H9 (cell line): ENCODE measurements around the gene POFUT2. TPM values are rescaled to one million over a fixed set of nuclear protein-coding genes. Genes with fewer than 3 reads are reported as not detected.

Source experiments
- DNase-seq: peaks from one replicate; pipeline ENCODE4 v3.0.0-alpha.2; 2017
- H2AFZ ChIP-seq: one replicate; pipeline ENCODE4 v1.6.1; 2013; ENCODE audit warnings: mild to moderate bottlenecking, low read length, control low read depth, moderate library complexity
- H2AK5ac ChIP-seq: 2 replicates; pipeline ENCODE4 v1.6.1; 2013; ENCODE audit warnings: low read length, control low read depth, mixed read lengths; ENCODE audit not compliant: insufficient read length
- H2BK120ac ChIP-seq: one replicate; pipeline ENCODE4 v1.6.1; 2013; ENCODE audit warnings: low read depth, mild to moderate bottlenecking, low read length, control low read depth, inconsistent platforms; ENCODE audit not compliant: poor library complexity, severe bottlenecking
- H2BK12ac ChIP-seq: 2 replicates; pipeline ENCODE4 v1.6.1; 2013; ENCODE audit warnings: low read length, control low read depth, mixed read lengths, low read depth; ENCODE audit not compliant: insufficient read length
- H2BK15ac ChIP-seq: 2 replicates; pipeline ENCODE4 v1.6.1; 2013; ENCODE audit warnings: low read depth, low read length, control low read depth
- H2BK20ac ChIP-seq: one replicate; pipeline ENCODE4 v1.6.1; 2013; ENCODE audit warnings: low read depth, mild to moderate bottlenecking, low read length, control low read depth, inconsistent platforms; ENCODE audit not compliant: poor library complexity, severe bottlenecking
- H2BK5ac ChIP-seq: 2 replicates; pipeline ENCODE4 v1.6.1; 2013; ENCODE audit warnings: low read length, control low read depth, mixed read lengths; ENCODE audit not compliant: insufficient read length
- H3K14ac ChIP-seq: 2 replicates; pipeline ENCODE4 v1.6.1; 2013; ENCODE audit warnings: low read length, control low read depth; ENCODE audit not compliant: insufficient read depth
- H3K18ac ChIP-seq: 2 replicates; pipeline ENCODE4 v1.6.1; 2013; ENCODE audit warnings: low read depth, mild to moderate bottlenecking, mixed read lengths, low read length, control low read depth; ENCODE audit not compliant: insufficient read length
- H3K23ac ChIP-seq: 2 replicates; pipeline ENCODE4 v1.6.1; 2013; ENCODE audit warnings: low read length, control low read depth, mixed read lengths, low read depth; ENCODE audit not compliant: insufficient read length
- H3K23me2 ChIP-seq: 2 replicates; pipeline ENCODE4 v1.6.1; 2013; ENCODE audit warnings: low read depth, mild to moderate bottlenecking, mixed read lengths, low read length, control low read depth; ENCODE audit not compliant: insufficient read length, poor library complexity, severe bottlenecking
- H3K27ac ChIP-seq: 2 replicates; pipeline ENCODE4 v1.5.1; 2013; ENCODE audit warnings: low read length, control low read depth, mixed read lengths, low read depth; ENCODE audit not compliant: insufficient read length
- H3K27me3 ChIP-seq: 2 replicates; pipeline ENCODE4 v1.6.1; 2013; ENCODE audit warnings: low read length, control low read depth, inconsistent platforms; ENCODE audit not compliant: insufficient read depth
- H3K4ac ChIP-seq: 2 replicates; pipeline ENCODE4 v1.6.1; 2013; ENCODE audit warnings: low read depth, mild to moderate bottlenecking, control low read depth, inconsistent platforms, low read length, moderate library complexity
- H3K4me1 ChIP-seq: 2 replicates; pipeline ENCODE4 v1.6.1; 2013; ENCODE audit warnings: low read length, control low read depth, inconsistent platforms; ENCODE audit not compliant: insufficient read depth
- H3K4me2 ChIP-seq: 2 replicates; pipeline ENCODE4 v1.6.1; 2013; ENCODE audit warnings: low read length, control low read depth, mixed read lengths; ENCODE audit not compliant: insufficient read length, insufficient read depth
- H3K56ac ChIP-seq: 2 replicates; pipeline ENCODE4 v1.6.1; 2013; ENCODE audit warnings: low read depth, mild to moderate bottlenecking, mixed read lengths, low read length, control low read depth; ENCODE audit not compliant: insufficient read length
- H3K79me1 ChIP-seq: 2 replicates; pipeline ENCODE4 v1.6.1; 2013; ENCODE audit warnings: low read depth, mild to moderate bottlenecking, moderate library complexity, low read length, control low read depth, inconsistent platforms; ENCODE audit not compliant: insufficient read depth, poor library complexity, severe bottlenecking
- H3K79me2 ChIP-seq: 2 replicates; pipeline ENCODE4 v1.6.1; 2013; ENCODE audit warnings: low read length, control low read depth, inconsistent platforms; ENCODE audit not compliant: insufficient read depth
- H3K9ac ChIP-seq: 2 replicates; pipeline ENCODE4 v1.6.1; 2013; ENCODE audit warnings: low read length, control low read depth, mixed read lengths; ENCODE audit not compliant: insufficient read length; ENCODE audit errors: extremely low read depth
- H3K9me3 ChIP-seq: one replicate; pipeline ENCODE4 v1.6.1; 2013; ENCODE audit warnings: low read depth, low read length, inconsistent platforms; ENCODE audit not compliant: control insufficient read depth
- H3T11ph ChIP-seq: one replicate; pipeline ENCODE4 v1.6.1; 2013; ENCODE audit warnings: mild to moderate bottlenecking, low read length, control low read depth, inconsistent platforms
- H4K20me1 ChIP-seq: one replicate; pipeline ENCODE4 v1.6.1; 2013; ENCODE audit not compliant: control insufficient read depth, insufficient read length, insufficient read depth
- H4K5ac ChIP-seq: 2 replicates; pipeline ENCODE4 v1.6.1; 2013; ENCODE audit warnings: low read depth, mild to moderate bottlenecking, mixed read lengths, low read length, control low read depth; ENCODE audit not compliant: insufficient read length
- H4K8ac ChIP-seq: replicated peaks from 2 replicates; pipeline ENCODE4 v1.6.1; 2013; ENCODE audit warnings: low read length, control low read depth, mixed read lengths, low read depth; ENCODE audit not compliant: insufficient read length
- H4K91ac ChIP-seq: 2 replicates; pipeline ENCODE4 v1.6.1; 2013; ENCODE audit warnings: low read depth, mild to moderate bottlenecking, moderate library complexity, mixed read lengths, low read length, control low read depth; ENCODE audit not compliant: insufficient read length
- H3K27ac Mint-ChIP-seq, 3 experiments: 2 replicates in 2 of 3; 3 replicates in 1 of 3; pipeline ENCODE4 v1.8.0; 2020 to 2021; ENCODE audit warnings: mixed read lengths in 3 of 3, mild to moderate bottlenecking in 1 of 3, moderate library complexity in 1 of 3
- H3K27me3 Mint-ChIP-seq: 2 replicates; pipeline ENCODE4 v1.8.0; 2021; ENCODE audit warnings: low read depth, mild to moderate bottlenecking, moderate library complexity, mixed read lengths
- H3K36me3 Mint-ChIP-seq, 3 experiments: 2 replicates in 2 of 3; 3 replicates in 1 of 3; pipeline ENCODE4 v1.8.0; 2020 to 2021; ENCODE audit warnings: low read depth in 3 of 3, mixed read lengths in 3 of 3; ENCODE audit not compliant: insufficient read depth in 1 of 3
- H3K4me1 Mint-ChIP-seq, 2 experiments: 2 replicates each; pipeline ENCODE4 v1.8.0; 2020; ENCODE audit warnings: mixed read lengths in 2 of 2
- H3K4me3 Mint-ChIP-seq, 2 experiments: 2 replicates in 1 of 2; 3 replicates in 1 of 2; pipeline ENCODE4 v1.8.0; 2020 to 2021; ENCODE audit warnings: mild to moderate bottlenecking in 2 of 2, mixed read lengths in 2 of 2, moderate library complexity in 1 of 2
- H3K9me3 Mint-ChIP-seq, 2 experiments: 2 replicates in 1 of 2; 3 replicates in 1 of 2; pipeline ENCODE4 v1.8.0; 2020; ENCODE audit warnings: mild to moderate bottlenecking in 2 of 2, mixed read lengths in 2 of 2, moderate library complexity in 1 of 2
- WGBS: extraction: QIAGEN DNeasy Blood & Tissue Kit; methylation state at CpG from one replicate; pipeline ENCODE4 v1.1.7; 2013; ENCODE audit warnings: missing lambda C conversion rate, low lambda C conversion rate, mixed read lengths; ENCODE audit not compliant: insufficient read length; ENCODE audit errors: extremely low coverage; 5-methylcytosine and 5-hydroxymethylcytosine counted together
- total RNA-seq: library from RNA; stranded (reverse); gene quantifications from 2 replicates; pipeline ENCODE4 v1.2.1, GENCODE V29; 2021
- TF ChIP-seq, protein P1 (sequence below): fragments of 200-600 bp; sonication (generic); conservative IDR thresholded peaks from 3 replicates; pipeline ENCODE4 v1.8.0; 2021; ENCODE audit warnings: antibody characterized with exemption, mild to moderate bottlenecking

POFUT2 gene
- total RNA-seq, 1 experiment from 2014 or later = 34.8 TPM

DNA sequence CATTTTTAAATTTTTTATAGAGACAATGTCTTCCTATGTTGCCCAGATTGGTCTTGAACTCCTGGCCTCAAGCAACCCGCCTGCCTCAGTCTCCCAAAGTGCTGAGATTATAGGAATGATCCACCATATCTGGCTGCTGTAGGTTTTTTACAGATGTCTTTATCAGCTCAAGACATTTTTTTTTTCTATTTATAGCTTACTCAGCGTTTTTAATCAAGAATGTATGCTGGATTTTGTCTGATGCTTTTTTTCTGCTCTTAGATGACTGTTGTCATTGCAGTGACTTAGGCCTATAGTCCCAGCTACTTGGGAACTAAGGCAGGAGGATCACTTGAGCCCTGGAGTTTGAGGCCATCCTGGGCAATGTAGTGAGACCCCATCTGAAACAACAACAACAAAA, 72.5 kb downstream of the POFUT2 start:
- peaks cover 3% of the 10 kb centered on the region; the same call in 1 of the 2 replicates for H3K4me1 ChIP-seq
- H3K79me1 ChIP-seq = no peaks in the 10 kb centered on the region
- TF ChIP-seq, protein P1, sequence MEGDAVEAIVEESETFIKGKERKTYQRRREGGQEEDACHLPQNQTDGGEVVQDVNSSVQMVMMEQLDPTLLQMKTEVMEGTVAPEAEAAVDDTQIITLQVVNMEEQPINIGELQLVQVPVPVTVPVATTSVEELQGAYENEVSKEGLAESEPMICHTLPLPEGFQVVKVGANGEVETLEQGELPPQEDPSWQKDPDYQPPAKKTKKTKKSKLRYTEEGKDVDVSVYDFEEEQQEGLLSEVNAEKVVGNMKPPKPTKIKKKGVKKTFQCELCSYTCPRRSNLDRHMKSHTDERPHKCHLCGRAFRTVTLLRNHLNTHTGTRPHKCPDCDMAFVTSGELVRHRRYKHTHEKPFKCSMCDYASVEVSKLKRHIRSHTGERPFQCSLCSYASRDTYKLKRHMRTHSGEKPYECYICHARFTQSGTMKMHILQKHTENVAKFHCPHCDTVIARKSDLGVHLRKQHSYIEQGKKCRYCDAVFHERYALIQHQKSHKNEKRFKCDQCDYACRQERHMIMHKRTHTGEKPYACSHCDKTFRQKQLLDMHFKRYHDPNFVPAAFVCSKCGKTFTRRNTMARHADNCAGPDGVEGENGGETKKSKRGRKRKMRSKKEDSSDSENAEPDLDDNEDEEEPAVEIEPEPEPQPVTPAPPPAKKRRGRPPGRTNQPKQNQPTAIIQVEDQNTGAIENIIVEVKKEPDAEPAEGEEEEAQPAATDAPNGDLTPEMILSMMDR = no peak
- H4K8ac ChIP-seq = no peak overlapping the region
- H3K27me3 ChIP-seq = no peaks in the 10 kb centered on the region
- H2BK5ac ChIP-seq = no peak overlapping the region
- H2AK5ac ChIP-seq = no peak overlapping the region
- no peak overlapping the region for H2BK12ac ChIP-seq
- Mint-ChIP-seq H3K4me1 (peaks cover 6 to 9% of the 10 kb centered on the region in 2 experiments; a peak in 2 of 4 replicates), H3K4me3 (no peak overlapping the region), H3K27ac (no peak overlapping the region), H3K36me3 (peaks cover 2 to 21% (median 18%) of the 10 kb centered on the region in 3 experiments; a peak in 6 of 7 replicates), H3K27me3 (no peaks in the 10 kb centered on the region), H3K9me3 (peaks cover 13 to 19% of the 10 kb centered on the region in 2 experiments; a peak in 4 of 5 replicates)
- H4K91ac ChIP-seq = no peak overlapping the region
- no peak overlapping the region for H3K14ac ChIP-seq
- no peak overlapping the region for H3K4ac ChIP-seq
- H3K79me2 ChIP-seq = no peaks in the 10 kb centered on the region
- no peaks in the 10 kb centered on the region for H3K9me3 ChIP-seq
- no peak overlapping the region for H2BK120ac ChIP-seq
- no peak overlapping the region for H3K18ac ChIP-seq
- no peak overlapping the region for H2BK15ac ChIP-seq
- no peak overlapping the region for H3K4me2 ChIP-seq
- no peaks in the 10 kb centered on the region for H4K20me1 ChIP-seq
- H2BK20ac ChIP-seq = no peak overlapping the region
- no peak overlapping the region for H4K5ac ChIP-seq
- H3T11ph ChIP-seq = no peak overlapping the region
- H3K23me2 ChIP-seq = no peaks in the 10 kb centered on the region
- no peak overlapping the region for H3K23ac ChIP-seq
- H3K27ac ChIP-seq = no peak overlapping the region
- H2AFZ ChIP-seq = no peak overlapping the region
- no peak for DNase-seq
- WGBS = no CpG with 5 or more reads among the region's 2 CpGs
- H3K9ac ChIP-seq = no peak overlapping the region
- H3K56ac ChIP-seq = no peak overlapping the region

Other genes starting within 250 kb of the POFUT2 start
- 14.1 and 15.8 TPM in 2 replicates for gene ADARB1, start 213.3 kb downstream of the POFUT2 start, total RNA-seq
- 232 and 234 TPM in 2 replicates for gene COL18A1, start 117.3 kb upstream of the POFUT2 start, total RNA-seq